Measurements from ENCODE around the gene ARID2.

Gene ARID2

GRCh38 chr12:45803111-45803510 lies 73.6 kb downstream of the ARID2 start:
- Histone ChIP-seq H3K27ac (ENCODE audit: low read depth, low read length) (no peak overlapping the region), H3K4me3 (ENCODE audit: low read length) (no peak overlapping the region), H3K9me2 (replicated peaks; ENCODE audit: control insufficient read depth, low read length) (no peaks in the 10 kb centered on the region), H3F3A (ENCODE audit: control insufficient read depth, insufficient read depth) (no peaks in the 10 kb centered on the region), H3K9me3 (ENCODE audit: control insufficient read depth, insufficient read depth, low read length) (no peaks in the 10 kb centered on the region), H3K4me1 (ENCODE audit: control insufficient read depth, low read length) (no peaks in the 10 kb centered on the region), H3K79me2 (ENCODE audit: control insufficient read depth, low read length) (peaks cover 51% of the 10 kb centered on the region), H3K36me3 (ENCODE audit: control insufficient read depth, low read length) (peaks cover 5% of the 10 kb centered on the region), H3K27me3 (ENCODE audit: control insufficient read depth, low read length) (no peaks in the 10 kb centered on the region), H4K20me1 (ENCODE audit: control insufficient read depth, insufficient read depth, low read depth, low read length) (no peaks in the 10 kb centered on the region), H3K4me2 (ENCODE audit: low read length) (no peak overlapping the region)
- TF ChIP-seq EZH2phosphoT487 (IDR thresholded peaks at IDR 0.05; ENCODE audit: borderline replicate concordance, low read length), result no peak
- TF ChIP-seq, protein P1, sequence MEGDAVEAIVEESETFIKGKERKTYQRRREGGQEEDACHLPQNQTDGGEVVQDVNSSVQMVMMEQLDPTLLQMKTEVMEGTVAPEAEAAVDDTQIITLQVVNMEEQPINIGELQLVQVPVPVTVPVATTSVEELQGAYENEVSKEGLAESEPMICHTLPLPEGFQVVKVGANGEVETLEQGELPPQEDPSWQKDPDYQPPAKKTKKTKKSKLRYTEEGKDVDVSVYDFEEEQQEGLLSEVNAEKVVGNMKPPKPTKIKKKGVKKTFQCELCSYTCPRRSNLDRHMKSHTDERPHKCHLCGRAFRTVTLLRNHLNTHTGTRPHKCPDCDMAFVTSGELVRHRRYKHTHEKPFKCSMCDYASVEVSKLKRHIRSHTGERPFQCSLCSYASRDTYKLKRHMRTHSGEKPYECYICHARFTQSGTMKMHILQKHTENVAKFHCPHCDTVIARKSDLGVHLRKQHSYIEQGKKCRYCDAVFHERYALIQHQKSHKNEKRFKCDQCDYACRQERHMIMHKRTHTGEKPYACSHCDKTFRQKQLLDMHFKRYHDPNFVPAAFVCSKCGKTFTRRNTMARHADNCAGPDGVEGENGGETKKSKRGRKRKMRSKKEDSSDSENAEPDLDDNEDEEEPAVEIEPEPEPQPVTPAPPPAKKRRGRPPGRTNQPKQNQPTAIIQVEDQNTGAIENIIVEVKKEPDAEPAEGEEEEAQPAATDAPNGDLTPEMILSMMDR (IDR thresholded peaks at IDR 0.05; ENCODE audit: low read depth, low read length, poor library complexity, severe bottlenecking), result no peak

DNA sequence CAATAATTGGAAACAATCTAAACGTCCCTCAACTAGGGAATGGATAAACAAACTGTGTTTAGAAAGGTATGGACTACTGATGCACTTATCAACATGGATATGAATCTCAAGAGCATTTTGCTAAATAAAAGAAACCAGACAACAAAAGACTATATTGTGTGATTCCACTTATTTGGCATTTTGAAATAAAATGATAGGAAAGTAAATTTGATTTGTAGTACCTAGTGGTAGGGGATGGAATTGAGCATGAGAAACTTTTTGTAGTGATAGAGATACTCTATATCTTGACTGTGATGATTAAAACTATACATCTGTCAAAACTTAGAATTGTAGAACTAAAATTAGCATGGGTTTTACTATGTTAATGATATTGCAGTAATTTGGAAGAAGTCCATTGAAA lies 87.1 kb downstream of the ARID2 start:
- Histone ChIP-seq H3F3A (ENCODE audit: control insufficient read depth, insufficient read depth) (no peaks in the 10 kb centered on the region), H3K4me1 (ENCODE audit: control insufficient read depth, low read length) (no peaks in the 10 kb centered on the region), H3K9me3 (ENCODE audit: control insufficient read depth, insufficient read depth, low read length) (no peaks in the 10 kb centered on the region), H3K27ac (ENCODE audit: low read depth, low read length) (no peak overlapping the region), H3K27me3 (ENCODE audit: control insufficient read depth, low read length) (no peaks in the 10 kb centered on the region), H4K20me1 (ENCODE audit: control insufficient read depth, insufficient read depth, low read depth, low read length) (no peaks in the 10 kb centered on the region), H3K9me2 (replicated peaks; ENCODE audit: control insufficient read depth, low read length) (no peaks in the 10 kb centered on the region), H3K36me3 (ENCODE audit: control insufficient read depth, low read length) (peaks cover 36% of the 10 kb centered on the region), H3K4me3 (ENCODE audit: low read length) (no peak overlapping the region), H3K79me2 (ENCODE audit: control insufficient read depth, low read length) (no peaks in the 10 kb centered on the region), H3K4me2 (ENCODE audit: low read length) (no peak overlapping the region)
- TF ChIP-seq, protein P1 (IDR thresholded peaks at IDR 0.05; ENCODE audit: low read depth, low read length, poor library complexity, severe bottlenecking), result no peak
- TF ChIP-seq EZH2phosphoT487 (IDR thresholded peaks at IDR 0.05; ENCODE audit: borderline replicate concordance, low read length), result no peak

DNA sequence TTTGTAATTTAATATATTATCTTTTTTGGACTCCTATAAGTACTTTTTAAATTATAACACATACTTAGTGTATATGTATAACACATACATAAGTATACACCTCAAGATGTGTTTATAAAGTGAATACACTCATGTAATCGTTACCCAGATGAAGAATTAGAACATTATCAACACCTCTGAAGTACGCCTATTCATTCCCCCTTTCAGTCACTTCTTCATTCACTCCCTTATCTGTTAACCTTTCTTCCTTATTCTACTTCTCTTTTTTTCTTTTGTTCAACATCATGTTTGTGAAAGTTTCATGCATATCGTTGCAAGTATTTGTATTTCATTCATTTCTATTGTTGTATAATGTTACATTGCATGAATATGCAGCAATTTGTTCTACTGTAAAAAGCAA lies 98.5 kb downstream of the ARID2 start:
- H3K36me3 ChIP-seq (ENCODE audit: control insufficient read depth, low read length), result peaks cover 39% of the 10 kb centered on the region
- no peak overlapping the region for H3K27ac ChIP-seq (ENCODE audit: low read depth, low read length)
- no peak overlapping the region for H3K4me2 ChIP-seq (ENCODE audit: low read length)
- TF ChIP-seq EZH2phosphoT487 (IDR thresholded peaks at IDR 0.05; ENCODE audit: borderline replicate concordance, low read length), result no peak
- no peak overlapping the region for H3K4me3 ChIP-seq (ENCODE audit: low read length)
- H3K79me2 ChIP-seq (ENCODE audit: control insufficient read depth, low read length), result no peaks in the 10 kb centered on the region
- H3F3A ChIP-seq (ENCODE audit: control insufficient read depth, insufficient read depth), result no peaks in the 10 kb centered on the region
- H4K20me1 ChIP-seq (ENCODE audit: control insufficient read depth, insufficient read depth, low read depth, low read length), result no peaks in the 10 kb centered on the region
- H3K9me2 ChIP-seq (replicated peaks; ENCODE audit: control insufficient read depth, low read length), result no peaks in the 10 kb centered on the region
- H3K4me1 ChIP-seq (ENCODE audit: control insufficient read depth, low read length), result 0 out of 2 replicates have a peak, but pooled peaks cover 3% of the 10 kb centered on the region
- no peaks in the 10 kb centered on the region for H3K9me3 ChIP-seq (ENCODE audit: control insufficient read depth, insufficient read depth, low read length)
- no peaks in the 10 kb centered on the region for H3K27me3 ChIP-seq (ENCODE audit: control insufficient read depth, low read length)

DNA sequence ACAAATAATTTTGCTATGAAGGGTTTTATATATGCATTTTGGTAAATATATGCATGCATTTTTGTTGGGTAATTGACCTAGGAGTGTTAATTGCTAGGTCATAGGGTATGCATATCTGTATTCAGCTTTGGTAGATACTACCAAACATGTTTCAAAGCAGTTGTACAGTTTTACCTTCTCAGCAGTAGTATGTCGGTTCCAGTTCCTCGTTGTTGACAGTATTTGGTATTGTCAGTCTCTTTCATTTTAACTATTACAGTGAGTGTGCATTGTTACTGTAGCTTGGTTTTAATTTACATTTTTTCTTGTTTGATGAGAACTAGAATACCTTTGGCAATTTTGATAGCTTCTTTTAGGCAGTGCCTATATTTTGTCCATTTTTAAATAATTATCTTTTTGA lies 98.9 kb downstream of the ARID2 start:
- Histone ChIP-seq H3K27ac (ENCODE audit: low read depth, low read length) (no peak overlapping the region), H3K4me1 (ENCODE audit: control insufficient read depth, low read length) (0 out of 2 replicates have a peak, but pooled peaks cover 3% of the 10 kb centered on the region), H3K4me2 (ENCODE audit: low read length) (no peak overlapping the region), H3K27me3 (ENCODE audit: control insufficient read depth, low read length) (no peaks in the 10 kb centered on the region), H4K20me1 (ENCODE audit: control insufficient read depth, insufficient read depth, low read depth, low read length) (no peaks in the 10 kb centered on the region), H3K36me3 (ENCODE audit: control insufficient read depth, low read length) (peaks cover 35% of the 10 kb centered on the region), H3K9me2 (replicated peaks; ENCODE audit: control insufficient read depth, low read length) (no peaks in the 10 kb centered on the region), H3K9me3 (ENCODE audit: control insufficient read depth, insufficient read depth, low read length) (no peaks in the 10 kb centered on the region), H3F3A (ENCODE audit: control insufficient read depth, insufficient read depth) (no peaks in the 10 kb centered on the region), H3K79me2 (ENCODE audit: control insufficient read depth, low read length) (no peaks in the 10 kb centered on the region; the same call in 1 of the 2 replicates), H3K4me3 (ENCODE audit: low read length) (no peak overlapping the region)
- TF ChIP-seq EZH2phosphoT487 (IDR thresholded peaks at IDR 0.05; ENCODE audit: borderline replicate concordance, low read length), result no peak
- TF ChIP-seq, protein P1 (IDR thresholded peaks at IDR 0.05; ENCODE audit: low read depth, low read length, poor library complexity, severe bottlenecking), result no peak

Measured in DOHH2 (cell line).